Measurements from ENCODE around the gene PDCD6IP. TPM values are rescaled to one million over a fixed set of nuclear protein-coding genes. Genes with fewer than 3 reads are reported as not detected.

PDCD6IP gene
- total and polyA plus RNA-seq, 2 experiments from 2014 or later: 45.1 to 185 TPM

GRCh38 chr3:33758281-33758680, 40.1 kb upstream of the PDCD6IP start:
- Histone ChIP-seq H2AFZ (no peak overlapping the region), H3K36me3 (ENCODE audit: insufficient read depth) (0 out of 2 replicates have a peak, but pooled peaks cover 13% of the 10 kb centered on the region), H3K4me3 (no peak overlapping the region), H3K4me2 (no peak overlapping the region), H3K79me2 (replicated peaks; ENCODE audit: insufficient read depth) (no peaks in the 10 kb centered on the region), H3K9me2 (ENCODE audit: insufficient read depth) (no peaks in the 10 kb centered on the region; the same call in 1 of the 2 replicates), H3K27me3 (ENCODE audit: insufficient read depth) (no peaks in the 10 kb centered on the region), H3F3A (replicated peaks; ENCODE audit: low read depth) (0 out of 2 replicates have a peak, but pooled peaks cover 2% of the 10 kb centered on the region), H3K4me1 (ENCODE audit: insufficient read depth) (no peaks in the 10 kb centered on the region), H3K27ac (ENCODE audit: low read depth) (no peak overlapping the region), H4K20me1 (replicated peaks; ENCODE audit: insufficient read depth) (no peaks in the 10 kb centered on the region)
- H3K27ac Mint-ChIP-seq: no peak overlapping the region
- H3K4me1 Mint-ChIP-seq: no peaks in the 10 kb centered on the region
- H3K4me3 Mint-ChIP-seq: no peak overlapping the region
- peaks cover 40% of the 10 kb centered on the region for H3K9me3 Mint-ChIP-seq
- DNase-seq (ENCODE audit: low spot score) (no peak), ATAC-seq (no peak)
- H3K27me3 Mint-ChIP-seq (ENCODE audit: insufficient read depth, low read depth, poor library complexity): no peaks in the 10 kb centered on the region
- H3K36me3 Mint-ChIP-seq (ENCODE audit: low read depth): peaks cover 20% of the 10 kb centered on the region
- TF ChIP-seq POLR2AphosphoS5 (IDR thresholded peaks at IDR 0.05; ENCODE audit: low read depth) (no peak), ZNF114 (CRISPR knock-in tag; IDR thresholded peaks at IDR 0.05) (no peak), ETS1 (IDR thresholded peaks at IDR 0.05) (no peak), EZH2 (IDR thresholded peaks at IDR 0.05; ENCODE audit: low read depth, unreplicated experiment) (no peak), ZNF331 (CRISPR knock-in tag; IDR thresholded peaks at IDR 0.05; ENCODE audit: low read depth) (no peak), JUNB (IDR thresholded peaks at IDR 0.05; ENCODE audit: unreplicated experiment) (no peak), CTCF (conservative IDR thresholded peaks at IDR 0.05; ENCODE audit: low read depth in 2 of 2) (no peak), CREB1 (CRISPR knock-in tag; IDR thresholded peaks at IDR 0.05; ENCODE audit: low read depth) (no peak), NANOG (IDR thresholded peaks at IDR 0.05; ENCODE audit: borderline replicate concordance) (no peak), EZH2phosphoT487 (IDR thresholded peaks at IDR 0.05; ENCODE audit: unreplicated experiment) (no peak), STAT1 (IDR thresholded peaks at IDR 0.05; ENCODE audit: unreplicated experiment) (no peak)
- TF ChIP-seq, protein P1, sequence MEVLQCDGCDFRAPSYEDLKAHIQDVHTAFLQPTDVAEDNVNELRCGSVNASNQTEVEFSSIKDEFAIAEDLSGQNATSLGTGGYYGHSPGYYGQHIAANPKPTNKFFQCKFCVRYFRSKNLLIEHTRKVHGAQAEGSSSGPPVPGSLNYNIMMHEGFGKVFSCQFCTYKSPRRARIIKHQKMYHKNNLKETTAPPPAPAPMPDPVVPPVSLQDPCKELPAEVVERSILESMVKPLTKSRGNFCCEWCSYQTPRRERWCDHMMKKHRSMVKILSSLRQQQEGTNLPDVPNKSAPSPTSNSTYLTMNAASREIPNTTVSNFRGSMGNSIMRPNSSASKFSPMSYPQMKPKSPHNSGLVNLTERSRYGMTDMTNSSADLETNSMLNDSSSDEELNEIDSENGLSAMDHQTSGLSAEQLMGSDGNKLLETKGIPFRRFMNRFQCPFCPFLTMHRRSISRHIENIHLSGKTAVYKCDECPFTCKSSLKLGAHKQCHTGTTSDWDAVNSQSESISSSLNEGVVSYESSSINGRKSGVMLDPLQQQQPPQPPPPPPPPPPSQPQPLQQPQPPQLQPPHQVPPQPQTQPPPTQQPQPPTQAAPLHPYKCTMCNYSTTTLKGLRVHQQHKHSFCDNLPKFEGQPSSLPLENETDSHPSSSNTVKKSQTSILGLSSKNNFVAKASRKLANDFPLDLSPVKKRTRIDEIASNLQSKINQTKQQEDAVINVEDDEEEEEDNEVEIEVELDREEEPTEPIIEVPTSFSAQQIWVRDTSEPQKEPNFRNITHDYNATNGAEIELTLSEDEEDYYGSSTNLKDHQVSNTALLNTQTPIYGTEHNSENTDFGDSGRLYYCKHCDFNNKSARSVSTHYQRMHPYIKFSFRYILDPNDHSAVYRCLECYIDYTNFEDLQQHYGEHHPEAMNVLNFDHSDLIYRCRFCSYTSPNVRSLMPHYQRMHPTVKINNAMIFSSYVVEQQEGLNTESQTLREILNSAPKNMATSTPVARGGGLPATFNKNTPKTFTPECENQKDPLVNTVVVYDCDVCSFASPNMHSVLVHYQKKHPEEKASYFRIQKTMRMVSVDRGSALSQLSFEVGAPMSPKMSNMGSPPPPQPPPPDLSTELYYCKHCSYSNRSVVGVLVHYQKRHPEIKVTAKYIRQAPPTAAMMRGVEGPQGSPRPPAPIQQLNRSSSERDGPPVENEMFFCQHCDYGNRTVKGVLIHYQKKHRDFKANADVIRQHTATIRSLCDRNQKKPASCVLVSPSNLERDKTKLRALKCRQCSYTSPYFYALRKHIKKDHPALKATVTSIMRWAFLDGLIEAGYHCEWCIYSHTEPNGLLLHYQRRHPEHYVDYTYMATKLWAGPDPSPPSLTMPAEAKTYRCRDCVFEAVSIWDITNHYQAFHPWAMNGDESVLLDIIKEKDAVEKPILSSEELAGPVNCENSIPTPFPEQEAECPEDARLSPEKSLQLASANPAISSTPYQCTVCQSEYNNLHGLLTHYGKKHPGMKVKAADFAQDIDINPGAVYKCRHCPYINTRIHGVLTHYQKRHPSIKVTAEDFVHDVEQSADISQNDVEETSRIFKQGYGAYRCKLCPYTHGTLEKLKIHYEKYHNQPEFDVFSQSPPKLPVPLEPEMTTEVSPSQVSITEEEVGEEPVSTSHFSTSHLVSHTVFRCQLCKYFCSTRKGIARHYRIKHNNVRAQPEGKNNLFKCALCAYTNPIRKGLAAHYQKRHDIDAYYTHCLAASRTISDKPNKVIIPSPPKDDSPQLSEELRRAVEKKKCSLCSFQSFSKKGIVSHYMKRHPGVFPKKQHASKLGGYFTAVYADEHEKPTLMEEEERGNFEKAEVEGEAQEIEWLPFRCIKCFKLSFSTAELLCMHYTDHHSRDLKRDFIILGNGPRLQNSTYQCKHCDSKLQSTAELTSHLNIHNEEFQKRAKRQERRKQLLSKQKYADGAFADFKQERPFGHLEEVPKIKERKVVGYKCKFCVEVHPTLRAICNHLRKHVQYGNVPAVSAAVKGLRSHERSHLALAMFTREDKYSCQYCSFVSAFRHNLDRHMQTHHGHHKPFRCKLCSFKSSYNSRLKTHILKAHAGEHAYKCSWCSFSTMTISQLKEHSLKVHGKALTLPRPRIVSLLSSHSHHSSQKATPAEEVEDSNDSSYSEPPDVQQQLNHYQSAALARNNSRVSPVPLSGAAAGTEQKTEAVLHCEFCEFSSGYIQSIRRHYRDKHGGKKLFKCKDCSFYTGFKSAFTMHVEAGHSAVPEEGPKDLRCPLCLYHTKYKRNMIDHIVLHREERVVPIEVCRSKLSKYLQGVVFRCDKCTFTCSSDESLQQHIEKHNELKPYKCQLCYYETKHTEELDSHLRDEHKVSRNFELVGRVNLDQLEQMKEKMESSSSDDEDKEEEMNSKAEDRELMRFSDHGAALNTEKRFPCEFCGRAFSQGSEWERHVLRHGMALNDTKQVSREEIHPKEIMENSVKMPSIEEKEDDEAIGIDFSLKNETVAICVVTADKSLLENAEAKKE (CRISPR knock-in tag; IDR thresholded peaks at IDR 0.05): no peak
- TF ChIP-seq, protein P2, sequence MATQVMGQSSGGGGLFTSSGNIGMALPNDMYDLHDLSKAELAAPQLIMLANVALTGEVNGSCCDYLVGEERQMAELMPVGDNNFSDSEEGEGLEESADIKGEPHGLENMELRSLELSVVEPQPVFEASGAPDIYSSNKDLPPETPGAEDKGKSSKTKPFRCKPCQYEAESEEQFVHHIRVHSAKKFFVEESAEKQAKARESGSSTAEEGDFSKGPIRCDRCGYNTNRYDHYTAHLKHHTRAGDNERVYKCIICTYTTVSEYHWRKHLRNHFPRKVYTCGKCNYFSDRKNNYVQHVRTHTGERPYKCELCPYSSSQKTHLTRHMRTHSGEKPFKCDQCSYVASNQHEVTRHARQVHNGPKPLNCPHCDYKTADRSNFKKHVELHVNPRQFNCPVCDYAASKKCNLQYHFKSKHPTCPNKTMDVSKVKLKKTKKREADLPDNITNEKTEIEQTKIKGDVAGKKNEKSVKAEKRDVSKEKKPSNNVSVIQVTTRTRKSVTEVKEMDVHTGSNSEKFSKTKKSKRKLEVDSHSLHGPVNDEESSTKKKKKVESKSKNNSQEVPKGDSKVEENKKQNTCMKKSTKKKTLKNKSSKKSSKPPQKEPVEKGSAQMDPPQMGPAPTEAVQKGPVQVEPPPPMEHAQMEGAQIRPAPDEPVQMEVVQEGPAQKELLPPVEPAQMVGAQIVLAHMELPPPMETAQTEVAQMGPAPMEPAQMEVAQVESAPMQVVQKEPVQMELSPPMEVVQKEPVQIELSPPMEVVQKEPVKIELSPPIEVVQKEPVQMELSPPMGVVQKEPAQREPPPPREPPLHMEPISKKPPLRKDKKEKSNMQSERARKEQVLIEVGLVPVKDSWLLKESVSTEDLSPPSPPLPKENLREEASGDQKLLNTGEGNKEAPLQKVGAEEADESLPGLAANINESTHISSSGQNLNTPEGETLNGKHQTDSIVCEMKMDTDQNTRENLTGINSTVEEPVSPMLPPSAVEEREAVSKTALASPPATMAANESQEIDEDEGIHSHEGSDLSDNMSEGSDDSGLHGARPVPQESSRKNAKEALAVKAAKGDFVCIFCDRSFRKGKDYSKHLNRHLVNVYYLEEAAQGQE (IDR thresholded peaks at IDR 0.05; ENCODE audit: unreplicated experiment): no peak
